Activated naive CD4-positive, alpha-beta T cell treated with Interleukin-2 at 50 U/mL for 16 hours (primary cell): ENCODE data around the gene ELMO1.

Experiments
- DNase-seq: peaks from one replicate; pipeline ENCODE4 v3.0.0-alpha.2; 2020

Gene ELMO1

DNA sequence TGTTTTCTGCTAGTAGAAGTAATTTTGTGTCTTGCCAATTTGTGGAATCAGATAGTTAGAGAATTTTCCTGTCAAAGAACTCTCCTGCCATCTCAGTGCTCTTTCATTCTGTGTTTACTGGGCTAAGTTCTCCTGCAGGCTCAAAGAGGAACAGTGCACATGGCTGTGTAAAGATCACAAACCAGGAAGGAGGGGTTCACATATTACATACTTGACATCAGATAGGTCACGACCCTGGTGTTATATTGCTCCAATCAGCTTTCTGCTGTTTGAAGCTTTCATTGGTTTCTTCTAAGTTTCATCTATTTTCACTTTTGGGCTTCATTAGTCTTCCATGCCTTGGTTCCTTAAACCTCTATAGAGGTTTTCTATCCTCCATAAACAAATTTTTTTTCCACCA, 13.5 kb upstream of the ELMO1 start:
- DNase-seq: no peak

DNA sequence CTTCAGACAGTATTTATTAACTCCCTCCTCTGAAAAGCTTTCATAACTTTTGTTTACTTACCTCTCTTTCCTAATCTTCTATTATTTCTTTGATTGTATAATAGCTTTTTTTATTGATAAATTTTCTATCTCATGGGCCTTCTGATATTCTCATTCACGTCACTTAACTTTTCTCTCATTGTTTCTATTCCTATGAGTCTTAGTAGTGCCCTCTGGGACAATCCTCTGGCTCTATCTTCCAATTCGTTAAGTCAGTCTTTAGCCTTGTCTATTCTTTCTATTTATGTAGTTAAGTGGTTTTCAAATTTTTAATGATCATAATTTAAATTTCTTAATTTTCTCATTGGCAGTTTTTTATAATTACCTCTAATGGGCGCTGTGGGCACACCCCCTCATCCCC, 6.4 kb upstream of the ELMO1 start:
- DNase-seq: no peak

DNA sequence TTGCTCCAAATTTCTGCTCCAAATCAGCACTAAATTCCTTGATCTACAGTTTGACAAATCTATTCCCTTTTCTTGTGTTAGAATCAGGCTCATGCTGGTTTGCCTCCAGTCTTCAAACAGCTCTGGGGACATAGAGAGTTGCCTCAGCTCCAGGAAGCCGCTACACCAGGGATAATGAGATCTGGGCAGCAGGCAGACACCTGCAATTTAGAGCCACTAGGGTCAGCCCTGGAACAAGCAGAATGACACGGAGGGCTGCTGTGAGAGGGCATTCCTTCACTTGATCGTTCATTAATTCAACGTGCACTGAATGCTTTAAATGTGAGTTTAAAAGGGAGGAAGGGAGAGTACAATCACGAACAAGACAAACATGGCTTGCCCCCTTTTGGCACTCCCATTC, 3.7 kb upstream of the ELMO1 start:
- DNase-seq: no peak

DNA sequence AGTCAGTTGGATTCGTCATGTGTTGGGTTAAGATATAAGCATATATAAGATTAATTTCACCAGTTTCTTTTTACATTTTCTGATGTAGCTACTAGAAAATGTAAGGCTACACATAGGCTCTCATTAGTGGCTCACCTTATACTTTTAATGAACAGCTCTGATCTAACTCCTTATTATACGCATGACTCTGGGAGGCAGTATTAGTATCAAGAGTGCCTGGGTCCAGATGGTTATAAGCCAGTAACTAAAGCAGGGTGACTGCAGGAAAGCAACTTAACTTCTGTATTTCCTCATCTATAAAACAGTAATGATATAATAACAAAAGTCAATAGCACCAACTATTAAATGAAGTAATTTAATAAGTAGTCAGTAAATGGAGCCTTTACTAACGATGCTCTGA, 1.4 kb upstream of the ELMO1 start:
- DNase-seq: no peak

DNA sequence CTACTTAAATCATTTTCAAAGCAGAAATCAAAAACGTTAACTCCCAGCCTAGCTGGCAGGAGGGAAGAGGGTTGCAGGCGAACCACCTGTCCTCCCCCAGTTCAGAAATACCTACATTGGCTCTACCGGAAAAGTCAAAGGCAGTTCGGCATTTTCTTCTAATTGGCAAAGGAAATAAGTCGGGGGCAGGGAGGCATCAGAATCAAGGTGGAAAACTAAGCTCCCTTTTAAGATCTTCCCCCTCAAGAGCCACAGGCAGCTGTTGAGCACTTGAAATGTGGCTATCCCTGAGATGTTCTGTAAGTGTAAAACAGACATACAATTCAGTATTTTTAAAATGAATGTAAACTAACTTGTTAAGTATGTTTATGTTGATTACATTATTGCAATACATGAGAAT, 957 bp upstream of the ELMO1 start:
- no peak for DNase-seq

DNA sequence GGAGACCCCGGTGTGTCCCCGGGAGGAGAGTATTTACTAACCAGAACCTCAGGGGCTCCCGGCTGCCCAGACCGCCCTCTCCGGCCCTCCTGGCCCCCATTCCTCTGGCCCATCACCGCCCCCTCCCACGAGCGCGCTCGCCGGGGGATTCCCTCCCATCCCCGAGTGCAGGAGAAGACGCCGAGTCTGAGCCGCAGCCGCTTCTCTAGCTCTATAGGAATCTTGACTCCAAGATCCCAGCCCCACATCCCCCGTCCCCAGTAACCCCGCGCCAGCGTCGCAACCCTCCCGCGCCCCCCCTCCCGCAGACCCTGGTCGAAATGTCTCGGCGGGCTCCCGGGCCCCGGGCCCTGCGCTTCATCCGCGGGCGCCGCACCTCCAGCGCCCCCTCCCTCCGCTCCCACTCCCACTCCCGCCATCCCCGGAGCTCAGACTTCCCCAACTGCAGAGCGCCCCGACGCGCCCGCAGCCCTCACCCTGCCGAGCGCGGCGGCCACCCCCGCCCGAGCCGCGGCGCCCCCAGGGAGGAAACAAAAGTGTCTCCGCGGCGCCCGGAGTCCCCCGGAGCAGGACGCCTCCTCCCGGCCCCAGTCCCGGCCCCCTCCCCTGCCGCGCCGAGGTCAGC, 541 bp downstream of the ELMO1 start:
- DNase-seq: peak; percentile 43

DNA sequence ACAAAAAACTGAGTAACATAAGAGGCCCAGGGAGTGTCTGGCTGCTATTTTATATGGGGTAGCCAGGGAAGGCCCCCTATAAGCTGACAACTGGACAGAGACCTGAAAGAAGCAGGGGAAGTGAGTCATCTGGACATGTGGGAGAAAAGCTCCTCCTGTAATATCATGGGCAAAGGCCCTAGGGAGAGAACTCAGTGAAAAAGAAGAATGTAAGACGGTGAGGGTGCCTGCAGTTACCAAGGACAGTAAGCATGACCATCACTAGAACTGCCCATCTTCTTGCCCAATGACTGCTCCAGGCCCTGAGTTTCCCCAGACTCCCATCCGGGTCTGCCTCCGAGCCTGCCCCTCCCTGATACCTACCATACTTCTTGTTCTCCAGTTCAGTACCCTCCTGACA, 2.3 kb downstream of the ELMO1 start:
- DNase-seq: no peak

DNA sequence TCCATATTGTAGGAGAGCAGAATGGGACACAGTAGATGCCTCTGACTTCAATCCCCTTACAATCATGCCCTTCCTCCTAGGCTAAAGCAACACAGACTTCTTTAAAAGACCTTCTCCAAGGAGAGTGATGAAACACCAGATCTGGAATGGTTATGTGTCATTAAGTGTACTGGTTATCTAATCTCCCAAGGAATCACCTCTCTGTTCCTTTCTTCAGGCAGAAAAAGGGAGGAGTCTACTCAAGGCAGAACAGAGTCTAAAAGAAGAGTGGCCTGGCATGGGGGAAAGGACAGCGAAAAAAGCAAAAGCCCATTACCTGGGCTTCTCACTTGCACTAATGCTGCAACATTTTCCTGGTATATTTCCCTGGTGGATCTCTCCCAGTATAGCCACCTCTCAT, 2.9 kb downstream of the ELMO1 start:
- no peak for DNase-seq

DNA sequence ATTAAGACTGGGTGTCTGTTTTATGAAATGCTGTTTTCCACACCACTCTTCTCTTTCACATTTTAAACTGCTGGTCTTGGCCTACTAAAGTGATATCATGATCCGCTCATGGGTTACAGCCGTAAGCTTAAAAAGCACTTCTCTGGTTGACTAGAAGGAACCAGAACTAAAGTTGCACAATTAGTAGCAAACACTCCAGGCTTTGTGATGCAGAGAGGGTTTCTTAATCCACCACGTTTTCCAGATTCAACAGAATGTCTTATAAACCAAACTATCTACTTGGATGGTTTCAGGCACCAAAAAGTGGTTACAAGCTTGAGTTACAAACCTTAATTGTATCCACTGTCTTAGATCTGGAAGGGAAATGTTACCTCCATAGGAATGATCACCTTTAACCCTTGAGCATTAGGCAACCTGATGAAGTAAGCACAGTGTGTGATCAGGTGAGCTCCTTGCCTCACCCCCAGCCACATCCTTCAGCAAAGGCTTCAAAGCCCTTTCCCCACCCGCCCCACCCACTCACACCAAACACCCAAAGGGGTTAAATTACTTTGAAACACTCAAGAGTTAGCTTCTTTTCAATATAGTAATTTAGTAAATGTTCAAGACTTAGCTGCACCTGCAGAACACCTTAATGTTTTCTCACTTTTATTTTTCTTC, 3.5 kb downstream of the ELMO1 start:
- no peak for DNase-seq

DNA sequence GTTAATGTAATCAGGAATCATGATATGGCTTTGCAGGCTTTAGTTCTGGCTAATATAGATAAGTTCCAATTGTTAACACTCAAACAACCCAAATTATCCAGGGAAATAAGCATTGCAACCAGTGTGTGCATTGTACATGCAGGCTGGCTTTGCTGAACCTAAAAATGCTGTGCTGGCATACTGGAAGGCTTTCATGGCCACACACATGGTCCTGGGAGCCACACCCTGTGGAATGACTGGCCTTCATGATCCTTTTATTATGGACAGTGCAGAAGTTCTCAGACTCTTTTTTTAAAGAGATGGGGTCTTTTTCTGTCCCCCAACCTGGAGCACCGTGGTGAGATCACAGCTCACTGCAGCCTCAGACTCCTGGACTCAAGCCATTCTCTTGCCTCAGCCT, 5.0 kb downstream of the ELMO1 start:
- no peak for DNase-seq

DNA sequence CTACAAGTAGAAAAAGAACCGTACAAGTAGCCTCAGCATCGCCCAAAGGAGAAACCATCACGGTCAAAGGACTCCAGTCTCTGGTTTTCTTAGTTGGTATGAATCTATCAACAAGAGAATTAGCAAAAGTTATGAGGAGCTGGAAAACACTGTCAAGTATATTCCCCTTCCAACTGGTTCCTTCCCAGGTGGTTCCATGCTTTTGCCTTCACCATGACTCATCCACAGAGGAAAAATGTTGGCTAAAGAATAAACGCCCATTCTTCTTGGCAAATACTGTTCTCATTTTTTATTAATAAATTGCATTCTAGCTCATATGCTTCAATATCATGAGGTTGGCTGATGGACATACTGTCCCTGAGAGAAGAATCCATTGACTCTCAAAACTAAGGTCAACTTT, 6.4 kb downstream of the ELMO1 start:
- no peak for DNase-seq

DNA sequence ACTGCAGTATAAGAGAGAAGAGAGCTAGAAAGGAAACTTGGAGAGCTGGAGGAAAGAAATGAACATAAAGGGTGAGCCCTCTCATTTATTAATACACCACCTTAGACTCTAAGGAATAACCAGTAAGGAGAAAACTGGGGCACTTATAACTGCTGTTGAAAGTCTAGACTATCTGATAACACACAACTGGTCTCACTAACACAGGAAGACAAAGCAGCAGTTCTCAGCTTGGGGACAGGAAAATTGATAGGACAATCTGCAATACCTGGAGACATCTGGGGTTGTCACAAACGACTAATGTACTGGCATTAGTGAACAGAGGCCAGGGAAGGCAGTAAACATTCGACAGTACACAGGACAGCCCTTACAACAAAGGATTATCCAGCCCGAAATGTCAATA, 6.8 kb downstream of the ELMO1 start:
- DNase-seq: no peak

DNA sequence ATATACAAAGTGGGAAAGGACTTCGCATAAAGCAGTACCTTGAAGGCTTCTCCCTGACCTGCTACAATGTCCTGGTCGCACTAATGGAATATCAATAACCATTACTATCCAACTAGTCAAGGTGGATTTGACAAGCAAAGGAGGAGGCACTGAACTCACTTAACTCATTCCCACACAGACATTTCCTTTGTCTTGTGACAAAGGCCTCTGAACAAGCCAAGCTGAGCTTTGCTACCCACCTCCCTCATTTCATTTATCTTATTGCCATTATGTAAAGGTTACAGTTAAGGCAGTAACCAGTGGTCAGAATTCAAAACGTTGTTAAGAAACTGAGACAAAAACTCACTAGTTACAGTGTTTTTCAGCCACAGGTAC, 7.3 kb downstream of the ELMO1 start:
- DNase-seq: no peak

DNA sequence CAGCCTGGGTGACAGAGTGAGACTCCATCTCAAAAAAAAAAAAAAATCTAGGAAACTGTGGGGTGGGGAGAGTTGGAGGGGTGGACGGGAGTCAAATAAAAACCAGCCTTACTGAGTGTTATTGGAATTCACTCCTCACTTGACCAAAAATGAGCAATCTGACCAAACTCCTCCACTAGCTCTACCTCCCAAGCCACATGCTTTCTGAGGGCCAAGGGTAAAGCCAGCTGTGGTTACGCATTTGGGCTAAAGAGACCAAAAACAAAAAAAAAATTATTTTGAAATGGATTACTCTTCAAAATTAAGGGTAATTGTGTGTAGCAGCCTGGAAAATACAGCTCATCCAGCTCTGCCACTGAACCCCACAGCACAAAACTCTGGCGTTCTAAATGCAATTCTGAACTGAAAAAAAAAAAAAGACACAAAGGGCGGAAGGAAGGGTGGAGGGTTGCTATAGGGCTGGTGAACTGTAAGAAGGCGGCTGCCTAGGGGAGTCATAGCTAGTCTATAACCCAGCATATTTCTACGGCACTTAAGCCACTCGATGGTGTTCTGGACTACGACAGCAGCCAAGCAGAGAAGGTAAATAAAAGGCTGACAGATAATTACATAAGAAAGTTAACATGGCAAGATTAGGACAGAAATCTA, 7.8 kb downstream of the ELMO1 start:
- peak; percentile 31 for DNase-seq

DNA sequence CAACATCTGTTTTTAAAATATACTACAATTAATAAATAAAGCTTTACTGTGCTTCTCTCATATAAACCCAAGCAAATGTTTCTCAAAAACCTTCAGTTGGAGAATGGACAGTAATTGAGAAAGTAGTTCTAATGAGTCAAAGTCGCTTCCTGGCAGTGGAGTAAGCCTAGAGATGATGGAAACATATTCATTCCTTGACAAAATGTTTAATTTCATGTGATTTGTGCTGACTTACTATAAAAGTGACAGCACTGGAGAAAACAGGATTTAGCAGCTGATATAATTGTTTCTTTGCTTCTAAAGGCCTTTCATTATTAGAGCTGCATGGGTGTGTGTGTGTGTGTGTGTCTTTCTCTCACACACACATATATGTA, 9.0 kb downstream of the ELMO1 start:
- no peak for DNase-seq

DNA sequence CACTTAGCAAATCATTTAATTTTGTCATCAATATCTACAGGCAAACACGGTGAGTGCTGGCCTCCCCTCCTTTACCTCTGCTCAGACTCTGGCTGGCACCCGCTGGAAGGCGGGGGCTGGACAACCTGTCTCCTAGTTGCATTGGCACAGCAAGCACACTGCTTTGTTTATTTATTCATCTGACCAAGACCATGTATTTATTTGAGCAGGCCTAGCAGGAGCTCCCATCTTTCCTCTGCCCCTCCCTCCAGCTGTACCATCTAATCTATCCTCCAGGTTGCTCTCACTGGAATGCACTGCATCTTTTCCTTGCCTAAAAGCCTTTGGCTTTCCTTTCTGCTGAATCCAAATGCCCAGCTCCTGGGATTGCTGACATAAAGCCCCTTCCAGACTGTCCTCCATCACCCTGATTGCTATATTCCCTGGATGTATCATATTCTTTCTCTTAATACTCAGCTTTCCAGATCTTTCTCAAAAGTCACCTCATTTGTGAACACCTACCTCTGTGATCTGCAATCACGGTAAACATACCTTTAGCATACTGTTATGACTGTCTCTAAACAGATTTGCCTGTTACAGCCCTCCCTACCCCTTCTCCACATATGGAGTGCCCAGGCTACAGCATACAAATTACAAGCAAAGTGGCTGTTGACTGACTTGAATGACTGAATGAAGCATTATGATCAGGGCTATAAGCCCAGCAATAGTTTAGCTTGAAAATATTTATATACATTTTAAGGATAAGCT, 9.6 kb downstream of the ELMO1 start:
- no peak for DNase-seq

DNA sequence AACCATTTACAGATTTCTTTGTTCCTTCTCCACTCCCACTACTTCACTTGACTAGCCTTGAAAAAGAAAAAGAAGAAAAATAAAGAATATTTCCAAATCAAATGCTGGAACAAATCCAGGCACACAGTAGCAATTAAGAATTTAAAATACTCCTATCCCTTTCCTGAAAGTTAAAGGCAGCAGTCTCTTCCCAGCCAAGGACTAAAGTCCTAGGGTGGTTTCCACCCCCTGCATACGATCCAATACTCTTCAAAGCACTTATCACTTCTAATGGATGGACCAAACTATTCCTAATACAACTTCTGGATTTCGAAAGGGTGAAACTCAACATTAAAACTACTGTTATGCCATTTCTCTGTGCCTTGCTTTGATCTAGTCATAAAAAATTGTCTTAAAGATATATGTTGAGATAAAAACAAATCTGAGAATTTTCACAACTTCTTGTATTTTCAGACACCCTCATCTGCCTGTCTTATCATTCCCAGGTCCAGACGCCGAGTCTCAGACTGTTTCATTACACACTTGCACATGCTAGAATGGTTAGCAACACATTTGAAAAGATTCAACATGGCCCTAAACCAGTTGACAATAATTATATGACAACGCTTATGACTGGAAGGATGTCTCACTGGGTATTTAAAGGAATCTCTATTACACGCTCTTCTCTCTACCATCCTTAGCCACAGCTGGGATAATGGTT, 13.4 kb downstream of the ELMO1 start:
- no peak for DNase-seq

DNA sequence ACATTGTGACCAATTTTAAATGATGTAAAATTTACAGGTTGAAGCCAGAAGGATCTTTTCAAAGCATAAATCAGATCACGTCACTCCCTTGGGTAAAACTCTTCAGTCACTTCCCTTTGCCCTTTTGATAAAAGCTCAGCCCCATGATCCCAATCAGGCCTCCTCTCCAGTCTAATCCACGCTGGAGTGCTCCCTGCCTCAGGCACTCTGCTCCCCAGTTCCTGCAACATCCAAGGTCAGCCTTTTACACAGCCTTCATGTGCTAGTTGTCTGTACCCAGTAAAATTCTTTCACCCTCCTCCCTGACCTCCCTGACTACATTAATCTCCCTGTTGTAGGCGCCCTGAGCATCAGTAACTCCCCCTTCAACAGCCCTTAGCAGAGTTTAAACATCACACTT, 14.1 kb downstream of the ELMO1 start:
- DNase-seq: no peak

DNA sequence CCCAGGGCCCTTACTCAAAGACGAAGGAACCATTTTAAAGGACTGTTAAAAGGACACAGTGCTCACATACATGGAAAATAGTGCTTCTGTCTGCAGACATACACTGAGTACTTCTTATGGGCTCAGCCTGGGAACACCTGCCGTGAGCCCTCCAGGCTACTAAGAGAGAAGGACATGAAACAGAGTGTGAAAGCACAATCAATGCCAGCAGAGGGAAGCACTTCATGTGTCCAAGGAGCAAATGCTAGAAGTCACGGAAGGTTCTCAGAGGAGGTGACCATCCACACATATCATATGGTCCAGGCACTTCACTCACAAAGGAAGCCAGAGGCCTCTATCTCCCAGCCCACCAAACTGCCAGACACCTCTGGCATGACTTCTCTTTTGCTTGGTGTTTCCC, 15.5 kb downstream of the ELMO1 start:
- DNase-seq: no peak

DNA sequence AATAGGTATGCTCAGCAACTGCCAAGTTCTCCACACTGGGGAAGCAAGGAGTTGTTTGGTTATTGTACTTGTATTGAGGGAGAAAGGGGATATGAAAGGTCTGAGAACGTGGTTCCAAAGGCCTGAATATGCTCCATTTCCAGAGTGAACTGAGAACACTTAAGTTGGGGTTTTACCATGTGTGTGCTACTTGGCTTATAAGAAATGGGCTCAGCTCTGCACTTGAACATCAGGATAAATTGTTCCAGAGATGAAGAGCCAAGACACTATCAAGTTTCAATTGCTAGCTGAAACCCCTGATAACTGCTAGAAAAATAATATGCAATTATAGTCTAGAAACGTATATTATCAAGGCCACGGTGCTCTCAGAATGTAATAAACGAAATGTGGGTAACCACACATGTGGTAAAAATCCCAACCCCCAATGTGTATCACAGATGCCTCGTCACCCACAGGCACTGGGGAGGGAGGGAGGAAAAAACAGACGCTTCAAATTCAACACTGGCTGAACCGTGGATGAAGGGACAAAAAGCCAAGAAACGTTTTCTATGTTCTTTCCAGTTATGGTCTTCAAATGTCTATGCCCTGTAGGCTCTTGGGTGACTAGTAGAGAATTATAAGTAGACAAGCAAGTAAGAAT, 16.3 kb downstream of the ELMO1 start:
- DNase-seq: peak; percentile 26

DNA sequence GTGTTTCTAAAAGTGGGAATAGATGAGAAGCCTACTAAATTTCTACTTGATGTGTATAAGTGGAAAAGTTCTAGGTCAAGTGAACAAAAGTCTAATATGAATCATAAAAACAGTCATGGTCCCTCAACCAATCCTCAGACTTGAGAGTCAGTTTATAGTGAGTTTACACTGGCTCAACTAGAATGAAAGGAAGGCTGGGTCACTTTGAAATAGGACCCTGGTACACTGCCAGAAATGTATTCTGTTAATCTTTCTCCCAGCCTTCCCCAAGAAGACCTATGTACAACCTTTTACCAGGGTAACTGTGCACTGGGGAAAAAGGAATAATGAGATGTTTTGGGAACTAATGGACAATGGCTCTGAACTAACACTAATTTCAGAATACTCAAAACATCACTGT, 17.3 kb downstream of the ELMO1 start:
- no peak for DNase-seq

DNA sequence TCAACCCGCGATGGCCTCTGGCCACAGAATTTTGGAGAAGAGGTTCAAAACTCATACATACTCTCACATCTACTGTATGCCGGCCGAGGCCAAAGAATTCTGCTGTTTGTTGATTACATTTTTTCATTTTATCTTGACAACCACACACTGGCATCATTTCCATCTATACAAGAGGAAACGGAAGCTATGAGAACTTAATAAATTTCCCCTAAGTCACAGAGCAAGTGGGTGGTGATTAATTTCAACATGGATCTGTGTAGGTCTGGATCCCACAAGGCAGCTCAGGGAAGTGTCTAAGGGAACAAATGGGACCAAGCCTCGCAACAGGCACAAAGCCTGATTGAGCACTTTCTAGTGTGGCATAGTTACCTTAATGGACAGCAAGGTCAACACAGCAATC, 18.0 kb downstream of the ELMO1 start:
- DNase-seq: no peak

DNA sequence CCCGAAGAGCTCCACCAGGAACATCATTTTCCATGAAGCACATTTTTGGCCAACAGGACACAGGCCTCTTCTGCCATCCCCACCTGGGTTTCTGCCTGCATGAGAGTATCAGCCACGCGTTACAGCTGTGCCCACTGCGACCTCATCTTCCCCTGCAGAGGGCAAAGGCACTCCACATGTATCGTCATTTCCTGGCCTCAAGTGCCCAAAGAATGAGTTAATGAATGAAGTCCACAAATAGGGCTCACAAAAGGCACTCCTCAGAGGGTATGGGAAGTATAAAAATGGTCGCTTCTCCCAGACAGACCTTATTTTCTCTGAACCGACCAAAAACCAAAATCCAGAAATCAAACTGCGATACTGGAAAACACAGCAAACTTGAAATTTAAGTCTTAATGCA, 18.5 kb downstream of the ELMO1 start:
- DNase-seq: no peak
